ENCODE measurements around the gene MANSC4.

Gene MANSC4

DNA sequence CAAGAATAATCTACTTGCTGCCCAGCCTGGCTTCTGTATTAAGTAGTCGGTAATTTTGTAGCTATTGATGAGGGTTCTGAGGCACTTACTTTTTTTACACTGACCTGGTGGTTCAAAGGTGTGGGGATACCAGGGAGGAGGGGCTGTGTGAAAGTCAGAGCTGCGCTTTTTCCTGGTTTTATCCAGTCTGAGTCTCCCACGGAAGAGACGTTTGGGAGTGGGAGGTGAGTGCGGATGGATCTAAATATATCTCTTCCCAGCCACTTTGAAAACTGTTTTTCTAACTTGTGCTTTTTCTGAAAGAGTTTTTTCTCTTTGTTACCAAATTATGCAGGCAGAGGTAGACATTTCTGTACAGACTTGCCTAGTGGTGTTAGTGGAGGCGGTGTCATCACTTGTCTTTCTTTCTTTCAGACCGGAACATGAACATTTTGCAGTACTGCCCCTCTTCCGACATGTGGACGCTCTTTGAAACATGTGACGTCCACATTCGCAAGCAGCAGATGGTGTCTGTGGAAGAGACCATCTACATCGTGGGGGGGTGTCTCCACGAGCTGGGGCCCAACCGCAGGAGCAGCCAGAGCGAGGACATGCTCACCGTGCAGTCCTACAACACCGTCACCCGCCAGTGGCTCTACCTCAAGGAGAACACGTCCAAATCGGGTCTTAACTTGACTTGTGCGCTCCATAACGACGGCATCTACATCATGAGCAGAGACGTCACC is 17.4 kb upstream of the MANSC4 start:
- DNase-seq: no peak

DNA sequence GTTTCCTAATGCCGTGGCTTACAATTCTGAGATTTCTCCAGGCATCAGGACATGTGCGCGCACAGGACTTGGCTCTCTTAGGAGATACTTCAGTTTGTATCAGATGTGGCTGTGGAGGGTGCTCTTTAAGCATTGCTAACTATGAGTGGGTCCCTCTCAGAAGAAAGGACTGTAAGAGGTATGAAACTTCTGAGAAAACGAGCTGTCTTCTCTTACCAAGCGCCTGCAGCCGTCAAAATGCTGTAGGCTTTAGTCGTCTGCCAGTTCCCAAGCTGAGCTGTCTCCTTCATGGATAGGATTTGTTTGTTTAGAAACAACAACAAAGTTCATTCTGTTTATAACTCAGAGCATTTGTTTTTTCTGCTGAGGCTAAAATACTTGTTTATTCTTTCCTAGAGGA is 16.1 kb upstream of the MANSC4 start:
- no peak for DNase-seq

DNA sequence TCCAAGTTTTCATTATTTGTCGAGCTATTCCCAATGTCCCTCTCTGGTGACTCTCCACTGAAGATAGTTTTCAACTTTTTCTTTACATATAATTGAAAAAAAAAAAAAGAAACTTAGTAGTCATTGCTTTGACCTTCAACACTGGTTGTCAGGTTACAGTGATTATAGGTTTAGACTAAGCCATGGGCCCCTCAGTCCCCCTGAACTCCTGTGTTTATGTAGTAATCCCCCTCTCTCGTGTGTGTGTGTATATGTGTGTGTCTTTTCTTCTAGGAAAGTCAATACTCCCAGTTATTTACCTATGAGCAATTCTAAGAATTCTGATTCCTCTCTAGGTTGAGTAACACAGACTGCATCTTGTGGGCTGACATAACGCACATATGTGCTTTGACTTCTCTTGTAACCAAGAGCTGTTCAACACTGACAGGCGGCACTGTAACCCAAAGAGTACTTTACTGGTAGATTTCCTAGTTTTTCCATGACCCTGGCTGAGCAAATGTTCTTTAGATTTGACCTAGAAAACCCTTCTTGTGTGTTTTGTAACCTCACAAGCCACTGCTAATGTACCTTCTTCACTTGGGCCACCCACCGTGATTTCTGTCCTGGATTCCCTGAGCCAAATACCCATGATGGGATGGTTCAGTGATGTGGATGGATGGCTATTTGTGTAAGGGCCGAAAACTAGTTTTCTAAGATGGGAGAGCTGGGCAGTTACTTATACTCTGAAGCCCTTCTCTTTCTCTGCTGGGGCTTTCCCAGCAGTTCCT is 15.0 kb upstream of the MANSC4 start:
- no peak for DNase-seq

DNA sequence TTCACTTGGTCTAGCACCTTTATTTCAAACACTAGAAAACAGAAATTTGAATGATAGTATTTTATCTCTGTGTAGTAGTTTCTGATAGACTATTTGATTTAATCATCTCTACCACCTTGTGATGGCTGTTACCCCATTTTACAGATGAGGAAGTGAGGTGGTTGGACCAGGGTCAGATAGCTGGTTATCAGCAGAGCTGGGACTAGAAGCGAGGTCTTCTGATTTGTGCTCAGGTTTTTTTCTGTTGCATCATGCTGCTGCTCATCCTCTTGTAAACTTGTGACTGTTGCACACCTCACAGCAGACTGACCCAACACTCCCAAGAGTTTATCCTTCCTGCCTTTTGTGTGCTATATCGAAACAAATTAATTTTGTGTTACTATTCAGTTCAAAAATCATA is 10.1 kb upstream of the MANSC4 start:
- DNase-seq: no peak

DNA sequence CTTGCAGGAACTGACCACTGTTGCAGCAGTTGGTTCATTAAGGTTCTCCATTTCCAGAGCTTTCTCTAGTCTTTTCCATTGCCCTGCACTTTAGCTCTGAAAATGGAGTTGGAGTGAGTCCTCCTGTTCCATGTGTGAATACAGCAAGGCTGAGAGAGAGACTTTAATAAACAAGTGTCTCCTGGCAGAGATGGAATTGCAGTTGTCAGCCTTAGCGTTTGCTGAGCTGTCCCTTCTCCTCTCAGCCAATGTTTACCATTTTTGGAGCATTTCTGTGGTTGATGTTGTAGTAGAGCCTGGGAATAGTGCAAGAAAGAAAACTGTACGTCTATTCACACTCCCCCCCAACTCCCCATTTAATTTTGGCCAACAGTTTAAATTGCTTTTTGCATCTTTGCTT is 7.5 kb upstream of the MANSC4 start:
- no peak for DNase-seq

DNA sequence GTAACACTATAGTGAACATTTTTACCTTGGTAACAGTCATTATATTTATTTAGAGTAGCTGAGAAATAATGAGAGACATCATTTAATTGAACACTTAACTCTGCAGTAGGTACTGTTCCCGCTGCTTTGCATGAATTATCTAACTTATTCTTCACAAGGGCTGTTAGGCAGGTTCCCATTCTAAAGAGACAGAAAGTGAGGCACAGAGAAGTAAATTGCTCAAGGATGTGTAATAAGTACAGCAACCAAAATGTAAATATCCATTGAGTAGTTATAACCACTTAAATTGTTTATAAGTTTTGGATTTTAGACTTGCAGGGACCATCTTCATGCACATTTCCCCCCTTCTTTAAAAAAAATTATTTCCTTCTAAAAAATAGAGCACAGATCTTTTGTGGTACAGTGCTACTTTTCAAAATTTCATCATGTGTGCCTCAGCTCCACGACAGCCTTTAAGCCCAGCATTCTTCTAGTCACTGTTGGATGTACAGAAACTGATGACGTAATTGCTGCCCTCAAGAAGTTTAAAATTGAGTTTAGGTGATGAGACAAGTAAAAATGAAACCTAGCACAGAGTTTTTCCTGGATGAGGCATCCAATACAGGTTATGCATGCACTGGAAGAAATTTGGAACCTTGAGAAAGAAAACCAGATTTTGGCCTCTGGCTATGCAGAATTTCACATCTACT is 6.0 kb upstream of the MANSC4 start:
- no peak for DNase-seq

DNA sequence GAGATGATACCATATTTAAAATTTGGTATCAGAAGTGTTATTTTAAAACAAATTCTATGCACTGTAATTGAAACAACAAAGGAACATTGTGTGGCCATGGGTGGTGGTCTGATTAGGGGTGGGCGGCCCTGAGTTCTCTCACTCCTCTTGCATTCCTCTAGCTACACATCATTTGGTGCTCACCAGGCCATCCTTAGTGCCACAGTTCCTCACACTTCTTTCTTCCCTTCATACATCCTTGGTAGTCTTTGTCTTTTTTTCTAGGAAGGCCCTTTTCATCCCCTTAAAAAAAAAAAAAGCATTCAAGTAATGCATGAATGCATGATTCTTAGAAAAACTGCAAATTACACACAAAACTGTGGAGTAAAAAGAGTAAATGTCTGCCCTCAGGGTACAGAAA is 2.4 kb upstream of the MANSC4 start:
- DNase-seq: no peak

DNA sequence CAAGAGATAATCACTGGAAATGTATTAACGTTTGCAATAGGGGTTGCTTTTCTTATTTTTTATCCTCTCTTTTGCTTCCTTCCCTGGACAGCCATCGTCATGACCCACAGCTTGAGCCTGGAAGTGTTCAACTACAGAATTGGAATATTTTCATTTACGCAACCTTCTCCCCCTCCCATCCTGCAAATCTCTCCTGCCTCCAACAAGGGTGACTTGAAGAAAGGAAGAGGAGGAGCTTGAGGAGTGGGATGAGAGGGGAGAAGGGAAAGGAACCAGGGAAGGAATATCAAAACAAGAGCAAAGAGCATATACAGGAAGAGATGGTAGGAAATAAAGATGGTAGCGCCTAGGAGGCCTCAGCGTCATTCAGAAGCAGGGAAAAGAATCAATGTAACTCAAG is 1.6 kb upstream of the MANSC4 start:
- DNase-seq: no peak

DNA sequence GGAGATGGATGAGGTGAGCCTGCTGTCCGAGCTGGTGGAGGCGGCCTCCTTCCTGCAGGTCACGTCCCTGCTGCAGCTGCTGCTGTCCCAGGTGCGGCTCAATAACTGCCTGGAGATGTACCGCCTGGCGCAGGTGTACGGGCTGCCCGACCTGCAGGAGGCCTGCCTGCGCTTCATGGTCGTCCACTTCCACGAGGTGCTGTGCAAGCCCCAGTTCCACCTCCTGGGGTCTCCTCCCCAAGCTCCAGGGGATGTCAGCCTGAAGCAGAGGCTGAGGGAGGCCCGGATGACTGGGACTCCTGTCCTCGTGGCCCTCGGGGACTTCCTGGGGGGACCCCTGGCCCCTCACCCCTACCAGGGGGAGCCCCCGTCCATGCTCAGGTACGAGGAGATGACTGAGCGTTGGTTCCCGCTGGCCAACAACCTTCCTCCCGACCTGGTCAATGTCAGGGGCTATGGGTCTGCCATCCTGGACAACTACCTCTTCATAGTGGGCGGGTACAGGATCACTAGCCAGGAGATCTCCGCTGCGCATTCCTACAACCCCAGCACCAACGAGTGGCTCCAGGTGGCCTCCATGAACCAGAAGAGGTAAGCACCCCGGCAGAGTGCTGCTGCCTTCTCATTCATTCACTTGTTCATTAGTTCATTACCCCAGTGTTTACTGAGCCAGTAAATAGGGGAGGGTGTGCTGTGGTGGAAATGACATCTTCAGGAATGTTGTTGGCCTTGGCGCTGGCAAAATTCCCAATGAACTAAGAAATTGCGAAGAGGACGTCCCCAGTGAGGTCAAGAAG is 774 bp upstream of the MANSC4 start:
- DNase-seq: no peak

DNA sequence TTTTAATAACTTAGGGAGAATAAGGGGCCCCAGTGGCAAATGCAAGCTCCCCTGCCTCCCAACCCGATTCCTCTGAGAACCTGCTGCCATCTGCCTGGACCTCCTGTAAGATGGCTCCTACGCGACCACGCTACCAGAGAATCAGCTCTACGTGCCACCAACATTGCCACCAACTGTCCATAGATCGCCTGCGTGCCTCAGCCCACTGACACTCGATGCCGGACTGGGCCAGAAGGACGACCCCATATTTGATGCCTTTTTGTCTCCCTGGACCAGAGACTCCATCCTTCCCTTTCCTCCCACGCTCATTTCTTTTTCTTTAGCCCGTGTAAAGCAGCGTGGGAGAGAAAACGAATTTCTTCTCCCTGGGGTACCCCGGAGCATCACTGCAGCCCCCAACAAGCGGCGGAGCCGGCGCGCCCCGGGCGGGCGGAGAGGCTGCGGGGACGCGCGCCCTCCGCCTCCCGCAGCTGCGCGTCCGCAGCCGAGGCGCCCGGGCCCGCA is 568 bp downstream of the MANSC4 start:
- peak; percentile 12 for DNase-seq

DNA sequence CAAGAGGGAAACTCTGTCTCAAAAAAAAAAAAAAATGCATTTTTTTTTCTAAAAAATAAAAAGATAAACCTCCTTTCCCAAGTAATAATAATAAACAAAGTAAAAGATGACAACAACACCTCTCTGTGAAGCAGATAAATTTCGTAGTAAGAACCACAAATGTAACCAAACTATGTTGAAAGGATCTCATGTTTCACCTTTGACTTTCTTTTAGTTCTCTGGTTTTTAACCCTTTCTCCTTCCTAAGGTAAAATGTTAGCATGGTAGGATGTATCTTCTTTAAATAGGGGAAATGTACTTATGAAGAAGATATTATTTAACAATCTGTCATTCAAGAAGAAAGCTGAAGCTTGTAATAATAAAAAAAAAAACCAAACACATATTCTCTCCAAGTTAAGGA is 1.8 kb downstream of the MANSC4 start:
- DNase-seq: no peak

DNA sequence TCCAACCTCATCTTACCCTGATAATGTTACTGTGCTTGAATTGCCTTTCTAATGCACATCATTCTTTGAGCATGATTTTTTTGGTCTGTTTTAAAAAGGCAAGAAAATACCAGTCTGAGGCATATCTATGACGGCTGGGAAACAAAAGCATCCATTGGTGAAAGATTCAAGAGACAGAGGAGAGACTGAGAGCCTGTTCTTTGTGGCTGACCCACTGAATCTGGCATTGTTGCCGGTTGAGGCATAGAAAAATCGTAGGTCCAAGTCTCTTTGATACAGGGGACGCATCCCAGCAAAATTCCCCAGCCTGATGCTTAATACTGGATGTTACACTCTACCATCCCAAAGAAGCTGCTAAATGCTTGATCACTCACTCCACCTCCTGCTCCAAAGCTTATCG is 2.9 kb downstream of the MANSC4 start:
- no peak for DNase-seq

DNA sequence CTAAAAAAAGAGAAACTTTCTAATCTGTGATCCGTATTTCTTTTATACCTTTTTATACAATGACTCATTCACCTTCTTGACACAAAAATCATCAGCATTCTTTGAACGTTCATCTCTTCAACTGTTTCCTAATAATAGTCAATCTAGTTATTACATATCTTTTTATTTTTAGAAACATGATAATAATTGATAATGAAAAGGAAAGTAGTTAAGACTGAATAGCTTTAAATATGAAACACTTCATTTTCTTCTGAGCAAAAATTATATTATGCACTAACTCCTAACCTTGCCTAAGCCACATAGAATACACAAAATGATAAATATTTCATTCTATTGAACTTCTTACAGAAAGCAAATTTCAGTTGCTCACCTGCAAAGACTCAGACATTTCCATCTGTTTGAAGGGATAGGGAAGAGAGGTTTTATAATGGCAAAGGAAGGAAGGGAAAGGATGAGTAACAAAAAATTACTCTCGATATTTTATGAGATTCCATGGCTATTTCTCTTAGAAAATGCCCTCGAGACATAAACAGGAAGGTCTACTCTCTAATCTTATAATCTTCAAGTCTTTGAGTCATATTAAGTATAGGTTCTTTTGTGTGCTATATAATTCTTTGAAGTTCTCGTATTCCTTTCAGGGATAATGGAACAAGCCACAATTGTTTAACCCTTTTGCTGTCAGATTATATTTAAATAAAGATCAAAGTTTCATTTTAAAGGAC is 7.5 kb downstream of the MANSC4 start:
- no peak for DNase-seq

DNA sequence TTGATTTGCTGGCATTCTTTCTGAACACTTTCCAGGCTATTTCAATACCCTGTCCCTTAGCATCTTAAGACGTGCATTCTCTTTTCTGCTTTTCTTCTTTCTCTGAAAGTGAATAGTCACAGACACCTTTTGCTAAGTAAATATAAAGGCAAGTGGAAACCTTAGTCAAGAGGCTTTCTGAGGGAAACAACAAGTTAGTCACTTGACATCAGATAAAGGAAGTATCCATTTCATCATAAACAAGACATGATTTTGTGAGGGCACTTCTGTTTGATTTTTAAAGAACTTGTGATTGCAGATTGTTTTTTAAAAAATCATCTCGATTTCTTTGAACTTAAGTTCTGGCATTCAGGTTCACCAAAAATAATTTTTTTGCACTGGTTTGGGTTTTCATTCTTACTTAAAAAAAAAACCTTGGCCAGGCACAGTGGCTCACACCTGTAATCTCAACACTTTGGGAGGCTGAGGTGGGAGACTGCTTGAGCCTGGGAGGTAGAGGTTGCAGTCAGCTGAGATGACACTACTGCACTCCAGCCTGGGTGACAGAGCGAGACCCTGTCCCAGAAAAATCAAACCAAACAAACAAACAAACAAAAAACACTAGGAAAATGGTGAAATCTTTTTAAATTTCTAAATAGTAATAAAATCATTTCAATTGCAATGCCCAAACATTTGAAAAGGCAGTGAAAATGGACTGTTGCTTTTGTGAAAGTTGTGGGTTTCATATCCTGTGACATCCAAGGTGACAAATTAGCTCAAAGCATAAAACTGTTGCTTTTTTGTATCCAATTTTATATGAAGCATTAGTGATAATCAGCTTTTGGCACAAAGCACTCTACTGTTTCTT is 8.3 kb downstream of the MANSC4 start:
- DNase-seq: no peak

DNA sequence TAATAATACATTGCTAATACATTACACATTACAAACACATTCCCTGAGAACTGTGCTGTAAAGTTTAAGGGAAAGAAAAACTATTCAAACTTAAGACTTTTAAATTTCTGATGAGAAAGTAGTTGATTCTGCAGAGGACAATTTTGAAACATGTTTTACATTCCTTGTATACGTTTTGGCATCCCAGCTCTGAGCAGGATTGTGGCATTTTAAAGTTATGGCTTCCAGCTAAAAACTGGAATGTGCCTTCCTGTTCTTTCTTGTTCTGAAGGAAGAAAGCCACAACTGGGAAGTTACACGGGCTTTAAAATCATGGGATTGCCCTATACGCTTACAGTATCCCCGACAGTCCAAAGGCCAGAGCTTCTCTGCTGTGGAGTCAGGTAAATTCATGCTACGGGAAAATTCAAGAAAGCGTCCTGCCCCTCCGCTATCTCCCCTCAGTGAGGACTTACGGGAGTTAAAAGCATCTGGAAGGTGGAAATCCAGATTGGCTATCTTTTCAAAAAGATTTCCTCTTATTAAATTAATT is 10.8 kb downstream of the MANSC4 start:
- DNase-seq: no peak

DNA sequence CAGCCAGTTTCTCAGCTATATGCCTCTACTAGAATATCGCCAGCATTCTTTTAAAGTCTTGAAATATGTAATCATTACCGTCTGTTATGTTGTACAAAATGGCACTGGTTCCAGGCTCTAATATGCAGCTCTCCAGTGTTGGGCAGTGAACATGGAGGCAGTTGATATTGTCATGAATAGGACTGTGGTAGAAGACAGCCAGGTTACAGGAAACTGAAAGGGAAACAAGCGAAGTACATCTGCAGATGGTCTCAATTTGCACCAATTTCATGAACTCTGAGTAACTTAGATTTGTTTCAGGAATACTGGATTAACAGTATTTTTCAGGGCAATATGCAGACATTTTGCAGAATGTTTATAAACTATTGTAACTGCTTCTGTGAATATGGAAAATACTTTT is 13.4 kb downstream of the MANSC4 start:
- DNase-seq: no peak

DNA sequence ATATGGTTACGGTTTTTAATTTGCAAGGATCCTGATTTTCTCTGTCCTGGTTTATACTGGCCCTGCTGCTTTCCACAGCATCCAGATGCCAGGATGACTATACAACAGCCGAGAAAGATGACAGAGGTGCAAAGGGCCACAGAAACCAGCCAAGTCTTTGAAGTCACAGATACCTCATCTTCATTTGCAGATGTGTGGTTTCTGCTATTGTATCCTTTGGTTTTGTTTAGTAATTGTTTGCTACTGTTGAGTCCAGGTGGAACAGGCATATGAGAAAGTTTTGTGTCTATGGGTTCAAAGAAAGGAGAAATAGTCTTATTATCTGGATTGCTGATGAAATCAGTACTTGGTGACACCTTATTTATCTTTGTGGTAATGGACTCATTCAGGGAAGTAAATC is 17.3 kb downstream of the MANSC4 start:
- no peak for DNase-seq

DNA sequence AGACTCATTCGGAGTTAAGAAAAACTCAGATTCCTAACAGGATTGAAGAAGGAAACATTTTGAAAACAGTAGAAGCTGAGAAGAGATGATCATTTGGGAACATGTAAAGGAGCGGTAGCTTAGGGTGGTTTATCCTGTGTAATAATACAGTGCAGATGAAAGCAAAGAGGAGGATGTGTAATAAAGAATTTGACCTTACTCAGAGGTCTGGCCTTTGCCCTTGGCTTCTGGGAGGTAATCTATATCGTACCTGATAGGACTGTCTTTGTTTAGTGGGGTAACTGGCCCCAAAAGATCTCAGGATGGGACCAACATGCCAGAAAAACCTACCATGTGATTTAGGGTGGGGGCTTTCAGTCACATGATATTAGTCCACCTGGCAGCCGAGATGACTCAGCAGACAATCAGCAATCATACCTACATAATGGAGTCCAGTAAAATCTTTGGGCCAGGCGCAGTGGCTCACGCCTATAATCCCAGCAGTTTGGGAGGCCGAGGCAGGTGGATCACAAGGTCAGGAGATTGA is 23.3 kb downstream of the MANSC4 start:
- no peak for DNase-seq

DNA sequence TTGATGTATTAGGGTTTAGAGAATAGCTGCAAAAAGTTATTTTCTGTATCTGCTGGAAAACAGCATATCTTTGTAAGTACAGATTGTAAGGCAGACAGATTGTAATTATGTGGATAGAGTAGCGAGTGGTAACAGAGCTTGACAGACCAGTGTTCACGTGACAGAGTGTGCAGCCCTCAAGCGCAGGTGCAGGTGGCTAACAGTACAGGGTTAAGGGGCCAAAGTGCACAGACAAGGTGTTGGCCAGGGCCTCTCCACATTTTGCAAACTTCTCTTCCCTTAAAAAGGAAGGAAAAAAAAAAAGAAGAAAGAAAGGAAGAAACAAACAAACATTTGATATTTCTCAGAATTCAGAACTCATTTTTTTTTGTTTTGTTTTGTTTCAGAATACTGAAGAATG is 25.2 kb downstream of the MANSC4 start:
- DNase-seq: no peak

DNA sequence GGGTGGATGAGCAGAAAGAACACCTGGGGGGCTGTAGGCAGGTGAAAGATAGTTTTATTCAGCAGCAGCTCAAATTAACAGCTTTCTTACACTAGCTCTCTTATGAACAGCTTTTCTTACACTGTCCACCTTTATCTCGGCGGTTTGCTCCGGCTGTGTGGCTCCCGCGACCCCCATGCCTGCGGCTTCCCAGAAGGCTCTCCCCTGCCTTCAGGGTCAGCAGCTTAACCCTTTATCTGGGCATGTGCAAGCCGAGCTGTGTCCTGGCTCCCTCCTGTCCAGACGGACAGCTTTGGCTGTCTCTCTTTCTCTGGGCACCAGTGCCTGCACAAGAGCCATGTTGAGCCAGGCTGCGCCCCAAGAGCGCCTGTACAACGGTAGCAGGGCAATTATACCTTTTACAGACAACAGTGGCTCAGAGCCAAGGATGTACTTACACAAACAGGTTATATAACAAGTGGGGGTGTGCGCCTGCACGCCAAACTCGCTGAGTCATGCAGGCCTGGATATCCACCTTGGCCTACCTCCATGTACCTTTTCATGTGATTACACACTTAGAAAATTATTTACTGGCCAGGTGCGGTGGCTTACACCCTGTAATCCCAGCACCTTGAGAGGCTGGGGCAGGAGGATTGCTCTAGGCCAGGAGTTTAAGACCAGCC is 28.5 kb downstream of the MANSC4 start:
- no peak for DNase-seq

All from CD4-positive, alpha-beta T cell treated with Interleukin-12 subunit alpha and Interleukin-12 subunit beta, for 1 hour (primary cell).